ENCODE measurements around the gene ZEB2.

DNA sequence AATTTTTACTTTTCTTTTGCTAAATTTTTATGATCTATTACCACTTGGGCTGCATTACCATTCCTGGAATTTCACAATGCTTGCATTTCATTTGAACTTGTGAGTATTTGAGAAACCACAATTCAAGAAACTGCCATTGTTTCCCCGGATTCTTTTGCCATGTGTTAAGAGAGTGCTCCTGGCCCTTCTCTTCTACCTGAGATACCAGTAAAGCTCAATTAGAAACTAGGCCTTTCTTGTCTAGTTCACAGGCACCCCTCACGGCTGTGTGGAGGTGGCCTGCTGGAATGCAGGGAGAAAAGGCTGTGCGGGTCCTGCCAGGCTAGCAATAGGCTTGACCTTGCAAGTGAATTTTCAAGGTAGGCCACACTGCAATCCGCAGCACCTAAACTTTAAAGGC lies 40.8 kb downstream of the ZEB2 start:
- TF ChIP-seq EP300 (IDR thresholded peaks at IDR 0.05; ENCODE audit: low read depth) (no peak), POLR2AphosphoS5 (IDR thresholded peaks at IDR 0.05) (no peak), POLR2A (IDR thresholded peaks at IDR 0.05) (no peak)

All from transverse colon (tissue), 3 donors.